Sigmoid colon (tissue), 7 donors: ENCODE data around the gene BCAS3. TPM values are rescaled to one million over a fixed set of nuclear protein-coding genes. Genes with fewer than 3 reads are reported as not detected.

Experiments used
- DNase-seq: peaks from one replicate; pipeline ENCODE4 v3.0.0-alpha.2; 2019
- H3K27ac ChIP-seq, 4 donors: fragments of 200-600 bp; sonication (generic); one replicate each; pipeline ENCODE4 v1.5.1; 2016 to 2019; ENCODE audit warnings: mild to moderate bottlenecking in 1 of 4
- H3K27me3 ChIP-seq, 3 donors: fragments of 200-600 bp; sonication (generic); one replicate each; pipeline ENCODE4 v1.5.1; 2019; ENCODE audit warnings: mild to moderate bottlenecking in 1 of 3
- H3K36me3 ChIP-seq, 4 donors: fragments of 200-600 bp; sonication (generic); one replicate each; pipeline ENCODE4 v1.5.1; 2016 to 2019
- H3K4me1 ChIP-seq, 4 donors: fragments of 200-600 bp; sonication (generic); one replicate each; pipeline ENCODE4 v1.5.1; 2017 to 2019
- H3K4me3 ChIP-seq, 4 donors: fragments of 200-600 bp; sonication (generic); one replicate each; pipeline ENCODE4 v1.5.1; 2017 to 2019; ENCODE audit warnings: mild to moderate bottlenecking in 2 of 4, moderate library complexity in 1 of 4
- H3K9me3 ChIP-seq, 4 donors: fragments of 200-600 bp in 3 of 4; sonication (generic) in 3 of 4; one replicate each; pipeline versions ENCODE4 v1.5.1 to v1.6.1; 2013 to 2019
- EP300 ChIP-seq, 4 donors: sonication (generic); formaldehyde crosslinking; IDR thresholded peaks; one replicate each; pipeline ENCODE4 v1.6.1; 2017; ENCODE audit warnings: antibody characterized with exemption in 4 of 4
- POLR2A ChIP-seq, 2 donors: fragments of 450-650 bp; IDR thresholded peaks; one replicate each; pipeline ENCODE4 v1.6.1; 2016; ENCODE audit warnings: antibody characterized with exemption in 2 of 2, mild to moderate bottlenecking in 2 of 2, moderate library complexity in 2 of 2
- POLR2AphosphoS5 ChIP-seq, 4 donors: sonication (generic); formaldehyde crosslinking; IDR thresholded peaks; one replicate each; pipeline ENCODE4 v1.6.1; 2017; ENCODE audit warnings: antibody characterized with exemption in 4 of 4
- WGBS, 2 donors: extraction: QIAGEN DNeasy Blood & Tissue Kit; methylation state at CpG; one replicate each; pipeline ENCODE4 v1.1.7; 2013; 5-methylcytosine and 5-hydroxymethylcytosine counted together
- intact Hi-C: fragments of 100-400 bp; cut with DNase I; formaldehyde crosslinking; loops from one replicate; pipeline ENCODE4 v1.15.1; 2023
- polyA plus RNA-seq, 3 donors: library from polyadenylated mRNA; stranded (reverse); fragments of 200-250 nt; gene quantifications; one replicate each; pipeline ENCODE4 v1.2.3, GENCODE V29; 2013
- total RNA-seq, 4 donors: library from RNA; depleted of rRNA; stranded (reverse); fragments of >200 nt; gene quantifications; one replicate each; pipeline ENCODE4 v1.1.0, GENCODE V29; 2016
- TF ChIP-seq, protein P1 (sequence below), 4 experiments: fragments of 450-650 bp in 3 of 4; fragments of 200-600 bp in 1 of 4; IDR thresholded peaks; one replicate each; pipeline ENCODE4 v1.5.1; 2016 to 2019; ENCODE audit warnings: antibody characterized with exemption in 4 of 4, mild to moderate bottlenecking in 3 of 4, moderate library complexity in 2 of 4
- donor health status: healthy with polysubstance abuse.
- donor health status: Bipolar disorder and iron deficiency.
- donor health status: healthy.

BCAS3 gene
- total and polyA plus RNA-seq, 7 donors: 6.3 to 38.5 (median 28.5) TPM

DNA sequence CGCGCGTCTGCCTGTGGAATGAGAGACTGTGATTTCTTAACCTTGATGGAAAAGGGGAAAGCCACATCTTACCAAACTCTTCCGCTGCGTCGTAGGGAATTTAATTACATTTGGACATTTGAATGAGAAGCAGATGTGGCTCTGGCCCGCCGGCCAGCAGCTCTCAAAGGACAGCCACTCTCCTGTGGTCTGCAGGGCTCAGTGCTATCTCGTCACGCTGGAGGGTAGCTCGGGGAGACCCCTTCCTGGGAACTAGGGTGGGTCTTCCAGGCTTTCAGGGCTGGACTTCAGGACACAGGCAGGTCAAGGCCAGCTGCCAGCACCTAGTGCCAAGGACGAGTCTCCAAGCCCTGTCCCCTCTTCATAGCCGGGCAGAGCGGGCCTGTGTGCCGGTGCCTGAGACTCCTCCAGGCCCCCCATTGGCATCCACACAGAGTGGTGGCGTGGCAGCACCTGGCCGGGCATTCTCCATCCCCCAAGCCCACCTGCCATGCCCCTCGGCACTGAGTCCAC lies 706.1 kb downstream of the BCAS3 start:
- Histone ChIP-seq H3K4me1 (no peaks in the 10 kb centered on the region), H3K36me3 (no peaks in the 10 kb centered on the region), H3K27ac (no peak overlapping the region), H3K27me3 (peaks cover 0 to 4% (median 3%) of the 10 kb centered on the region in 3 donors), H3K4me3 (no peak overlapping the region), H3K9me3 (no peaks in the 10 kb centered on the region)
- intact Hi-C loops: loop anchor here (10.0 kb wide), 2 partner anchors 49 to 379 kb away; no protein-coding TSS in a partner anchor
- DNase-seq: no peak
- TF ChIP-seq, protein P1, sequence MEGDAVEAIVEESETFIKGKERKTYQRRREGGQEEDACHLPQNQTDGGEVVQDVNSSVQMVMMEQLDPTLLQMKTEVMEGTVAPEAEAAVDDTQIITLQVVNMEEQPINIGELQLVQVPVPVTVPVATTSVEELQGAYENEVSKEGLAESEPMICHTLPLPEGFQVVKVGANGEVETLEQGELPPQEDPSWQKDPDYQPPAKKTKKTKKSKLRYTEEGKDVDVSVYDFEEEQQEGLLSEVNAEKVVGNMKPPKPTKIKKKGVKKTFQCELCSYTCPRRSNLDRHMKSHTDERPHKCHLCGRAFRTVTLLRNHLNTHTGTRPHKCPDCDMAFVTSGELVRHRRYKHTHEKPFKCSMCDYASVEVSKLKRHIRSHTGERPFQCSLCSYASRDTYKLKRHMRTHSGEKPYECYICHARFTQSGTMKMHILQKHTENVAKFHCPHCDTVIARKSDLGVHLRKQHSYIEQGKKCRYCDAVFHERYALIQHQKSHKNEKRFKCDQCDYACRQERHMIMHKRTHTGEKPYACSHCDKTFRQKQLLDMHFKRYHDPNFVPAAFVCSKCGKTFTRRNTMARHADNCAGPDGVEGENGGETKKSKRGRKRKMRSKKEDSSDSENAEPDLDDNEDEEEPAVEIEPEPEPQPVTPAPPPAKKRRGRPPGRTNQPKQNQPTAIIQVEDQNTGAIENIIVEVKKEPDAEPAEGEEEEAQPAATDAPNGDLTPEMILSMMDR (IDR thresholded peaks at IDR 0.05): no peak
- TF ChIP-seq POLR2AphosphoS5 (IDR thresholded peaks at IDR 0.05) (no peak), POLR2A (IDR thresholded peaks at IDR 0.05) (no peak), EP300 (IDR thresholded peaks at IDR 0.05) (no peak)
- 91% methylated on average over 18 of the region's 18 CpGs for WGBS, 2 donors

DNA sequence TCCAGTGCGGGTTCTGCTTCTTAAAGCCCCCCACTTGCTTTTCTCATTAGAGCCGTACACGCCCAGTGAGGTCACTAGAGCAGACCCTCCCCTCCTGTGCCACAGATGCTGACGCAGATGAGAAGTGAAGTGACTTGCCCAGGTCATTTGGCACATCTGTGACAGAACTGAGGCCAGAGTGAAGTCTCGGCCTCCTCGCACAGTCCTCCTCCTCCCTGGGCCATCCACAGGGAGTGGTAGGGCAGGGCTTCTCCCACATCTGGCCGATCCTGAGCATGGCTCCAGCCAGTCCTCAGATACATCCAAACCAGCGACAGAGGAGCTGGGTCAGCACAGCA lies 706.7 kb downstream of the BCAS3 start:
- H3K27me3 ChIP-seq: peaks cover 0 to 10% (median 9%) of the 10 kb centered on the region in 3 donors
- intact Hi-C loops: loop anchor here (10.0 kb wide), 2 partner anchors 50 to 380 kb away; no protein-coding TSS in a partner anchor
- peaks cover 0 to under 1% (median 0%) of the 10 kb centered on the region in 4 donors for H3K4me1 ChIP-seq
- H3K27ac ChIP-seq: no peak overlapping the region
- H3K4me3 ChIP-seq: no peak overlapping the region
- DNase-seq: no peak
- no peak for TF ChIP-seq POLR2AphosphoS5 (IDR thresholded peaks at IDR 0.05)
- no peak for TF ChIP-seq POLR2A (IDR thresholded peaks at IDR 0.05)
- TF ChIP-seq, protein P1 (IDR thresholded peaks at IDR 0.05): no peak
- TF ChIP-seq EP300 (IDR thresholded peaks at IDR 0.05): no peak
- H3K9me3 ChIP-seq: no peaks in the 10 kb centered on the region
- no peaks in the 10 kb centered on the region for H3K36me3 ChIP-seq
- 93% methylated on average over 8 of the region's 8 CpGs for WGBS, 2 donors

DNA sequence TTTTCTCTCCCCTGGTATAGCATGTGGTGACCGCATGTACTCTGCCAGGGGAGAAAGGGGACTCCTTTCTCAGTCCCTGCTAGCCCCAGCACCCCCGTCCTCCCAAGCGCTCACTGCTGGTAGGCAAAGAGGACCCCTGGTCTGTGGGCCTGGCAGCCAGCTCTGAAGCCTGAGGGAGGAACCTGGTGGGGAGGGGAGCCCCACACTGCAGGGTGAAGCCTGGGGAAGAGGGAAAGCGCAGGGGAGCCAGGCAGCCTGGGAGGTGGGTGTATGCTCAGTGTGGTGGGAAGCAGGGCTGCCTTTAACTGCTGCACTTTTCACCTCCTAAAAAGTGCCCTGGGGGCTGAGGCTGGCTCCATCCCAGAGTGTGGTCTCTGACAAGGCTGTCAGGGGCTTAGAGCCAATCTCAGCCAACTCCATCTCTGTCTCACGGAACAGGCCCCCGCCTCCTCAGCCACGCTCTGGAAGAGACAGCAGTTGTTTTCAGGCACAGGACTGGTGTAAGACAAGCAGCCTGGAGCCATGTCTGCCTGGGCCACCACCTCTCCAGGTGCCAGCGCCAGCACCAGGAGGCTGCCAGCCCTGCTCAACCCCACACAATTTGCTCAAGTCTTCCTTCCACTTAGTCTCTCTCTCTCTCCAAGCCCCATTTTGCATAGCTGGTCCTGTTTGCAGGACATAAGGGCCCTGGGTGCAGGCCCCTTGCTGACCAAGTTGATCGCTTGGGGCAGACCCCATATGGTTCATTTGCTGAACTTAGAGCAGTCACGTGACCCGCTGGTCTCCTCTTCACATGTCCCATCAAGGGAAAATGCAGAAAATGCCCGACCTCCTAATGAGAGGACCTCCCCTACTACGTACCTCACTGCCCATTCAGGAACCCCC lies 707.3 kb downstream of the BCAS3 start:
- 93 to 95% methylated on average over 13 of the region's 13 CpGs for WGBS, 2 donors
- TF ChIP-seq, protein P1 (IDR thresholded peaks at IDR 0.05): no peak
- TF ChIP-seq POLR2AphosphoS5 (IDR thresholded peaks at IDR 0.05) (no peak), EP300 (IDR thresholded peaks at IDR 0.05) (no peak), POLR2A (IDR thresholded peaks at IDR 0.05) (no peak)
- Histone ChIP-seq H3K9me3 (no peaks in the 10 kb centered on the region), H3K27me3 (peaks cover 0 to 16% (median 13%) of the 10 kb centered on the region in 3 donors), H3K4me1 (peaks cover 0 to 6% (median 5%) of the 10 kb centered on the region in 4 donors), H3K36me3 (no peaks in the 10 kb centered on the region), H3K27ac (no peak overlapping the region), H3K4me3 (no peak overlapping the region)
- DNase-seq: no peak
- intact Hi-C loops: loop anchor here (10.0 kb wide), 2 partner anchors 50 to 380 kb away; no protein-coding TSS in a partner anchor

DNA sequence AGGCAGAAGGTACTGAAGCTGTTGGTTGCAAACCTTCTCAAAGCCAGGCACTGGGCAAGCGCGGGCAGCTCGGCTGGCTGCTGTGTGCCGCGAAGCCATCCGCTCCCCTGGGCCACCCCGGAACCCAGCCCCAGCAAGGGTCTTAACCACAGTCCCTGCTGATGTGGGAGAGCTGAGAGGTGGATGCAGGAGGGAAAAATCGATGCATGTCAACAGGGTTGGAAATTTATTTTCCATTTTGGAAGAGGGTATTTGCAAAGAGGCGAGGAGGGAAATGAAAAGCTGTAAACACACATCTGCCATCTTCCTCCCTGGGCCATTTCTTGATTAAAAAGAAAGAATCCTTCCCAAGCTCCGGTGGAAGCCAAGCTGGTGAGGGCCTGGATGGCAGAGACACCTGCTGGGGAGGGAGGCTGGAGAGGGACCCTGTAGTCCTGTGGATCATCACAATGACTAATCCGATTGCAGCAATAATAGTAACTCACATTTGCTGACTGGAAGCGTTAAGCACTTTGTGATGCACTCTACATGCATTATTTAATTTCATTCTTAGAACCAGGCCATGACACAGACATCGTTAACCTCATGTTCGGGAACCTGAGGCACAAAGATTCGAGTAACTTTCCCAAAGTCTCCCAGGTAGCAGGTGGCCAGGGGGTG lies 708.1 kb downstream of the BCAS3 start:
- peaks cover 0 to 24% (median 13%) of the 10 kb centered on the region in 3 donors for H3K27me3 ChIP-seq
- H3K27ac ChIP-seq: no peak overlapping the region
- TF ChIP-seq POLR2AphosphoS5 (IDR thresholded peaks at IDR 0.05) (no peak), POLR2A (IDR thresholded peaks at IDR 0.05) (no peak), EP300 (IDR thresholded peaks at IDR 0.05) (no peak)
- TF ChIP-seq, protein P1 (IDR thresholded peaks at IDR 0.05): no peak
- no peaks in the 10 kb centered on the region for H3K9me3 ChIP-seq
- intact Hi-C loops: loop anchor here (10.0 kb wide), 2 partner anchors 51 to 381 kb away; no protein-coding TSS in a partner anchor
- peaks cover 0 to 10% (median 5%) of the 10 kb centered on the region in 4 donors for H3K4me1 ChIP-seq
- DNase-seq: no peak
- 93 to 94% methylated on average over 15 of the region's 15 CpGs for WGBS, 2 donors
- H3K36me3 ChIP-seq: no peaks in the 10 kb centered on the region
- H3K4me3 ChIP-seq: no peak overlapping the region
